Right renal cortex interstitium (tissue), 3 donors: ENCODE data around the gene PPARD. TPM values are rescaled to one million over a fixed set of nuclear protein-coding genes. Genes with fewer than 3 reads are reported as not detected.
"Not testable (repeated sequence)": the region's sequence is repeated elsewhere in the genome, so short reads cannot be mapped to it uniquely, and the experiment has no call there.

Source experiments
- DNase-seq, 3 donors: peaks; one replicate each; pipeline ENCODE4 v3.0.0-alpha.2; 2013; ENCODE audit warnings: low read depth in 3 of 3, low spot score in 2 of 3
- polyA plus RNA-seq, 3 donors: library from polyadenylated mRNA; unstranded; fragments of 120-200 nt; gene quantifications; one replicate each; pipeline ENCODE4 v1.2.1, GENCODE V29; 2013; ENCODE audit not compliant: insufficient read length in 3 of 3

The PPARD gene
- polyA plus RNA-seq, 3 donors: 18.6 to 21.2 (median 20.9) TPM

- no peak for DNase-seq
Measured at GRCh38 chr6:35311390-35312075, 30.8 kb upstream of the PPARD start.

DNA sequence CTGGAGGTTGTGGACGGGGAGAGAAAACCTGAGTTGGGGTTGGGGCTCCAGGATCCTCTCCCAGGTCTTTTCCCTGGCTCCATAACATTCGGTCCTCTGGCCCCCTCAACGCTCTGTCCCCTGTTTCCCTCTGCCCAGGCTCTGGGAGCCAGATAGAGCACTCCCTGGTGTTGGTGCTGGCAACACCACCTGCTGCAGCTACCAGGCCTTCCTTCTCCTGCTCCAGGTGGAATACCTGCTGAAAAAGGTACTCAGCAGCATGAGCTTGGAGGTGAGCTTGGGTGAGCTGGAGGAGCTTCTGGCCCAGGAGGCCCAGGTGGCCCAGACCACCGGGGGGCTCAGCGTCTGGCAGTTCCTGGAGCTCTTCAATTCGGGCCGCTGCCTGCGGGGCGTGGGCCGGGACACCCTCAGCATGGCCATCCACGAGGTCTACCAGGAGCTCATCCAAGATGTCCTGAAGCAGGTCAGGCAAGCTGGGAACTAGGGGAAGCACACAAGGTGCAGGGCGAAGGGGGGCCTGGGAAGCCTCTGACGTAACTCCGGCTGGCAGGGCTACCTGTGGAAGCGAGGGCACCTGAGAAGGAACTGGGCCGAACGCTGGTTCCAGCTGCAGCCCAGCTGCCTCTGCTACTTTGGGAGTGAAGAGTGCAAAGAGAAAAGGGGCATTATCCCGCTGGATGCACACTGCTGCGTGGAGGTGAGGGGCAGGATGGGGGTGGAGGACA, 30.1 kb upstream of the PPARD start:
- no peak for DNase-seq

- no peak for DNase-seq
Measured at GRCh38 chr6:35312807-35313206, 29.6 kb upstream of the PPARD start.

DNA sequence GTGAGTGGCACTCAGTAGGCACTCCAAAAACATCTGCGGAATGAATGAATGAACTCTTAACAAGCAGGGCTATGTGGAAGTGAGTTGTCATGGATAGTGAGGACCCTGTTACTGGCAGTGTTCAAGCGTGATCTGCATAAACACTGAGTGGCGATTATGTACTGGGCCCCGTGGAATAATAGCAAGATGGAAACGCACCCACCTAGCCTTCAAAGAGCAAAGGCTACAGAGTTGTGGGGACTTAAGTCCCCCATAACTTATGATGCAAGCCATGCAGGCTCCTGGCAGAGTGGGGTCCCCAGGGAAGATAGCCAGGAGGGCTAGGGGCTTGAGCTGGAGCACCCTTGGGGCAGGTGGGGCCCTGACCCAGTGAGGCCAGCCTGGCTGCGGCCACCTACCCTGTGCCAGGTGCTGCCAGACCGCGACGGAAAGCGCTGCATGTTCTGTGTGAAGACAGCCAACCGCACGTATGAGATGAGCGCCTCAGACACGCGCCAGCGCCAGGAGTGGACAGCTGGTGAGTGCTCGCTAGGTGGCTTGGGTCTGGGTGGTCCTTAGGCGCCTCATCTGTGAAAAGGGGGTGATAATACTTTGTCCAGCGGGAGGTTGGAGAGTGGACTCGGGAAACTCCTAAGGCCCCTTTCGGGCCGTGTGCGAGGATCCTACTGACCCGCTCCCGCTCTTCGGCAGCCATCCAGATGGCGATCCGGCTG, 24.7 kb upstream of the PPARD start:
- DNase-seq: no peak

GRCh38 chr6:35318196-35319171, 23.9 kb upstream of the PPARD start:
- peak in 2 of 3 donors; percentile 58 to 76 for DNase-seq

DNA sequence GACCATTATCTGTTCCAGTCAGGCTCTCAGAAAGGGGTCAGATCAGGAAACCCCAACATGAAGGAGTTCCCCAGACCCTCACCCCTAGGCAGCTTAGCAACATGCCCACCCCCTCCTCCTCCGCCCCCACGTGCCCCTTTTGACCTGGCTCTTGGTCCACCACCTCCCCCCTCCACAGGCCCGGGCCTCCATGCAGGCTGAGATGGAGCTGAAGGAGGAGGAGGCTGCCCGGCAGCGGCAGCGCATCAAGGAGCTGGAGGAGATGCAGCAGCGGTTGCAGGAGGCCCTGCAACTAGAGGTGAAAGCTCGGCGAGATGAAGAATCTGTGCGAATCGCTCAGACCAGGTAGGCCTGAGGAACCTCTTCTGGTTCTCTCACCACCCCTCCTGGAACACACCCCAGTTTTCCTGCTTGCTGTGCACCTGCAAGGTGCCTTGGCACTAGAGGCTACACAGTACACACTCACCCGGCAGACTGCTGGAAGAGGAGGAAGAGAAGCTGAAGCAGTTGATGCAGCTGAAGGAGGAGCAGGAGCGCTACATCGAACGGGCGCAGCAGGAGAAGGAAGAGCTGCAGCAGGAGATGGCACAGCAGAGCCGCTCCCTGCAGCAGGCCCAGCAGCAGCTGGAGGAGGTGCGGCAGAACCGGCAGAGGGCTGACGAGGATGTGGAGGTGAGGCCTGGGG, 22.9 kb upstream of the PPARD start:
- DNase-seq: no peak

DNA sequence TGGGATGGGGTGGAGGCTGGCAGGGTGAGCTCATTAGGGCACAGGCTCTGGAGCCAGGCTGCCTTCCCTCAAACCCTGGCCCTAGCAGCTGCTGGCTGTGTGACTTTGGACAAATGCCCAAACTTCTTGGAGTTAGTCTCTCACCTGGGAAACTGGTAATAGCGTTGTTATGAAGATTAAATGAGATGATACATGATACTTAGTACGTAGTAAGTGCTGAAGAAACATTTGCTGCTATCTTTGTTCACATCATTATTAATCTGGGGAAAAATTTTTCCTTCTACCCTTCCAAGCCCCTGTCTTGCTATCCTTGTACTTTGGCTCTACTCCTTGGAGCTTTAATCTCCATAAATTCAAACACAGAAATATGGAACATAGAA, 22.3 kb upstream of the PPARD start:
- DNase-seq: no peak

DNA sequence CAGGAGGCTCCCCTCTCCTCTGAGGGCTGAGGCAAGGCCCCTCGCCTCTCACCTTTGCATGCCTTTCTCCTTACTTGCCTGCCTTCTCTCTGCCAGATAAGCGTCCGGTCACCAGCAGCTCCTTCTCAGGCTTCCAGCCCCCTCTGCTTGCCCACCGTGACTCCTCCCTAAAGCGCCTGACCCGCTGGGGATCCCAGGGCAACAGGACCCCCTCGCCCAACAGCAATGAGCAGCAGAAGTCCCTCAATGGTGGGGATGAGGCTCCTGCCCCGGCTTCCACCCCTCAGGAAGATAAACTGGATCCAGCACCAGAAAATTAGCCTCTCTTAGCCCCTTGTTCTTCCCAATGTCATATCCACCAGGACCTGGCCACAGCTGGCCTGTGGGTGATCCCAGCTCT, 21.3 kb upstream of the PPARD start:
- no peak for DNase-seq

- DNase-seq: peak in 1 of 3 donors; percentile 10
Measured at GRCh38 chr6:35327349-35328027, 14.9 kb upstream of the PPARD start.

- DNase-seq: no peak
Measured at GRCh38 chr6:35328108-35328723, 14.1 kb upstream of the PPARD start.

- not testable (repeated sequence) for DNase-seq
Measured at GRCh38 chr6:35328965-35329364, 13.4 kb upstream of the PPARD start.

- no peak for DNase-seq
Measured at GRCh38 chr6:35330541-35331119, 11.7 kb upstream of the PPARD start.

DNA sequence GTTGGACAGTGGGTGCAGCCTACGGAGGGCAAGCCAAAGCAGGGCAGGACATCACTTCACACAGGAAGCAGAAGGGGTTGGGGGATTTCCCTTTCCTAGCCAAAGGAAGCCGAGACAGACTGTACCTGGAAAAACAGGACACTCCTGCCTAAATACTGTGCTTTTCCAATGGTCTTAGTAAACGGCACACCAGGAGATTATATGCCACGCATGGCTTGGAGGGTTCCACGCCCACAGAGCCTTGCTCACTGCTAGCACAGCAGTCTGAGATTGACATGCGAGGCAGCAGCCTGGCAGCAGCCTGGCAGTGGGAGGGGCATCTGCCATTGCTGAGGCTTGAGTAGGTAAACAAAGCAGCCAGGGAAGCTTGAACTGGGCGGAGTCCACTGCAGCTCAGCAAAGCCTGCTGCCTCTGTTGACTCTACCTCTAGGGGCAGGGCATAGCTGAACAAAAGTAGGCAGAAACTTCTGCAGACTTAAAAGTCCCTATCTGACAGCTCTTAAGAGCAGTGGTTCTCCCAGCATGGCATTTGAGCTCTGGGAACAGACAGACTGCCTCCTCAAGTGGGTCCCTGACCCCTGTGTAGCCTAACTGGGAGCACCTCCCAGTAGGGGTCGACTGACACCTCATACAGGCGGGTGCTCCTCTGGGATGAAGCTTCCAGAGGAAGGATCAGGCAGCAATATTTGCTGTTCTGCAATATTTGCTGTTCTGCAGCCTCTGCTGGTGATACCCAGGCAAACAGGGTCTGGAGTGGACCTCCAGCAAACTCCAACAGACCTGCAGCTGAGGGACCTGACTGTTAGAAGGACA, 10.1 kb upstream of the PPARD start:
- DNase-seq: not testable (repeated sequence)

- no peak for DNase-seq
Measured at GRCh38 chr6:35341557-35341956, 801 bp upstream of the PPARD start.

GRCh38 chr6:35343092-35343834, 905 bp downstream of the PPARD start:
- no peak for DNase-seq

GRCh38 chr6:35343835-35344550, 1.6 kb downstream of the PPARD start:
- no peak for DNase-seq
